A549 (cell line): ENCODE measurements around the gene C16orf92. TPM values are rescaled to one million over a fixed set of nuclear protein-coding genes. Genes with fewer than 3 reads are reported as not detected.

Source experiments
- ATAC-seq, 2 experiments: fragments of 200-7000 bp in 1 of 2; fragments of >200 bp in 1 of 2; cut with Nextera tagmentation in 1 of 2; cut with Tn5 transposase in 1 of 2; 3 replicates each; pipeline versions ENCODE4 v1.8.0 to v1.9.1; 2018 to 2020; ENCODE audit warnings: mild to moderate bottlenecking in 1 of 2, moderate library complexity in 1 of 2
- CTCF ChIA-PET: fragments of 300-600 bp; sonication (Branson Sonifier 250); formaldehyde crosslinking; extraction: SDS; loops from one replicate; lab custom pipeline; 2021; ENCODE audit warnings: antibody characterized with exemption, inconsistent platforms; lab: Yijun Ruan, JAX
- POLR2A ChIA-PET: fragments of 350-600 bp; formaldehyde crosslinking; extraction: SDS; loops from one replicate; lab custom pipeline; 2021; ENCODE audit warnings: antibody characterized with exemption, inconsistent platforms; lab: Yijun Ruan, JAX
- DNase-seq, 2 experiments: peaks; one replicate each; pipeline versions ENCODE4 v3.0.0 to v3.0.0-alpha.2; 2011 to 2016; ENCODE audit warnings: low read depth in 1 of 2, low spot score in 1 of 2
- FAIRE-seq: peaks from 2 replicates; lab custom pipeline; 2011; peaks lifted over from hg19 to GRCh38; lab: Jason Lieb, UNC
- H3K27ac ChIP-seq, 2 experiments: fragments of >200 bp; sonication (Bioruptor Twin); formaldehyde crosslinking; 3 replicates each; pipeline ENCODE4 v1.5.1; 2016 to 2017
- H3K4me1 ChIP-seq: fragments of >200 bp; sonication (Bioruptor Twin); formaldehyde crosslinking; 3 replicates; pipeline ENCODE4 v1.6.1; 2016
- H3K4me2 ChIP-seq: fragments of >200 bp; sonication (Bioruptor Twin); formaldehyde crosslinking; 3 replicates; pipeline ENCODE4 v1.6.1; 2016
- H3K4me3 ChIP-seq: fragments of >200 bp; sonication (Bioruptor Twin); formaldehyde crosslinking; 3 replicates; pipeline ENCODE4 v1.5.1; 2016
- H3K9me3 ChIP-seq: fragments of >200 bp; sonication (Bioruptor Twin); formaldehyde crosslinking; 3 replicates; pipeline ENCODE4 v1.6.1; 2016
- BCL3 ChIP-seq: fragments of >200 bp; sonication (Bioruptor Twin); formaldehyde crosslinking; IDR thresholded peaks from 3 replicates; pipeline ENCODE4 v1.6.1; 2016
- CHD4 ChIP-seq: fragments of 200-600 bp; sonication (generic); IDR thresholded peaks from 2 replicates; pipeline ENCODE4 v1.6.1; 2016; ENCODE audit warnings: antibody characterized with exemption, mild to moderate bottlenecking, borderline replicate concordance
- EHF ChIP-seq: fragments of 250-450 bp; sonication (Bioruptor Pico); IDR thresholded peaks from 2 replicates; pipeline ENCODE4 v1.5.0; 2020; ENCODE audit warnings: mild to moderate bottlenecking
- ELK1 ChIP-seq: fragments of 150-350 bp; IDR thresholded peaks from 2 replicates; pipeline ENCODE4 v1.6.1; 2014; ENCODE audit warnings: low read depth, mild to moderate bottlenecking, low read length
- JUN ChIP-seq, 2 experiments: fragments of >200 bp; sonication (Bioruptor Twin); formaldehyde crosslinking; IDR thresholded peaks; 2 replicates in 1 of 2; 3 replicates in 1 of 2; pipeline ENCODE4 v1.6.1; 2016 to 2017
- JUNB ChIP-seq: fragments of >200 bp; sonication (Bioruptor Twin); formaldehyde crosslinking; IDR thresholded peaks from 2 replicates; pipeline ENCODE4 v1.6.1; 2016
- MAFK ChIP-seq: fragments of 450-650 bp; IDR thresholded peaks from 2 replicates; pipeline ENCODE4 v1.6.1; 2014; ENCODE audit not compliant: partially characterized antibody
- MYC ChIP-seq: IDR thresholded peaks from 2 replicates; pipeline ENCODE4 v1.6.1; 2012; ENCODE audit warnings: mild to moderate bottlenecking, inconsistent platforms, low read length, improper control_type of control experiment, borderline replicate concordance
- NFE2L2 ChIP-seq: fragments of 150-350 bp; conservative IDR thresholded peaks from 2 replicates; pipeline ENCODE4 v1.6.1; 2014; ENCODE audit warnings: low read length
- NR3C1 ChIP-seq: fragments of >200 bp; sonication (Bioruptor Twin); formaldehyde crosslinking; IDR thresholded peaks from 3 replicates; pipeline ENCODE4 v1.6.1; 2017
- POLR2A ChIP-seq: IDR thresholded peaks from 2 replicates; pipeline ENCODE4 v1.6.1; 2012; ENCODE audit warnings: mild to moderate bottlenecking, low read length
- REST ChIP-seq: fragments of 200-600 bp; sonication (generic); IDR thresholded peaks from 2 replicates; pipeline ENCODE4 v1.6.1; 2016; ENCODE audit warnings: antibody characterized with exemption, mild to moderate bottlenecking, moderate library complexity
- RFX5 ChIP-seq: fragments of 450-650 bp; IDR thresholded peaks from 2 replicates; pipeline ENCODE4 v1.7.1; 2014; ENCODE audit warnings: antibody characterized with exemption, mild to moderate bottlenecking, moderate library complexity
- SREBF2 ChIP-seq: fragments of 450-650 bp; IDR thresholded peaks from 2 replicates; pipeline ENCODE4 v1.6.1; 2014; ENCODE audit warnings: mild to moderate bottlenecking, moderate library complexity
- TFCP2L1 ChIP-seq: fragments of 250-450 bp; sonication (Bioruptor Pico); IDR thresholded peaks from 2 replicates; pipeline ENCODE4 v1.5.0; 2021; ENCODE audit warnings: mild to moderate bottlenecking
- TP53 ChIP-seq: fragments of 250-450 bp; sonication (Bioruptor Pico); IDR thresholded peaks from 2 replicates; pipeline ENCODE4 v1.5.0; 2021; ENCODE audit warnings: mild to moderate bottlenecking, moderate library complexity
- ZC3H11A ChIP-seq: fragments of 450-650 bp; IDR thresholded peaks from 2 replicates; pipeline ENCODE4 v1.6.1; 2014; ENCODE audit warnings: antibody characterized with exemption, mild to moderate bottlenecking
- ZNF302 ChIP-seq: fragments of 250-450 bp; sonication (Bioruptor Pico); IDR thresholded peaks from 2 replicates; pipeline ENCODE4 v1.9.0; 2021; ENCODE audit warnings: inconsistent platforms, mild to moderate bottlenecking, moderate library complexity
- ZSCAN20 ChIP-seq: fragments of 250-450 bp; sonication (Bioruptor Pico); IDR thresholded peaks from 2 replicates; pipeline ENCODE4 v1.8.0; 2022; ENCODE audit warnings: mild to moderate bottlenecking, moderate library complexity
- WGBS: methylation state at CpG from one replicate; pipeline ENCODE4 v1.1.6; 2017; ENCODE audit errors: missing lambda C conversion rate; 5-methylcytosine and 5-hydroxymethylcytosine counted together
- polyA plus RNA-seq, 4 experiments: library from polyadenylated mRNA; depleted of rRNA in 3 of 4; stranded (reverse); fragments of >200 nt; fragmentation: RNase III in 1 of 4; extraction: RNeasy Plus Mini Kit Qiagen cat#74134 plus additional on column Dnase treatment in 1 of 4; gene quantifications; 2 replicates in 3 of 4; 3 replicates in 1 of 4; pipeline ENCODE4 v1.2.3, GENCODE V29; 2011 to 2017
- TF ChIP-seq, protein P1 (sequence below): fragments of >200 bp; sonication (Bioruptor Twin); formaldehyde crosslinking; IDR thresholded peaks from 3 replicates; pipeline ENCODE4 v1.5.1; 2016
- TF ChIP-seq, protein P2 (sequence below): fragments of 450-650 bp; IDR thresholded peaks from 2 replicates; pipeline ENCODE4 v1.6.1; 2014; ENCODE audit warnings: antibody characterized with exemption

The C16orf92 gene
- polyA plus RNA-seq, 2 of the 4 experiments (the other 2 are of a cell fraction), result not detected

- CTCF ChIA-PET, result interaction anchor here (1.3 to 1.4 kb wide), 2 partner anchors 32 to 192 kb away, joined by 3 read pairs; partner anchors contain the start of gene TLCD3B
- no peak overlapping the region for H3K4me2 ChIP-seq
- H3K9me3 ChIP-seq, result no peaks in the 10 kb centered on the region
- FAIRE-seq (no peak), ATAC-seq (no peak), DNase-seq (no peak)
- POLR2A ChIA-PET, result no interaction called here
- WGBS, result 83% methylated on average over 6 of the region's 6 CpGs
- TF ChIP-seq MAFK (no peak), CHD4 (no peak), ELK1 (no peak)
- TF ChIP-seq, protein P1, sequence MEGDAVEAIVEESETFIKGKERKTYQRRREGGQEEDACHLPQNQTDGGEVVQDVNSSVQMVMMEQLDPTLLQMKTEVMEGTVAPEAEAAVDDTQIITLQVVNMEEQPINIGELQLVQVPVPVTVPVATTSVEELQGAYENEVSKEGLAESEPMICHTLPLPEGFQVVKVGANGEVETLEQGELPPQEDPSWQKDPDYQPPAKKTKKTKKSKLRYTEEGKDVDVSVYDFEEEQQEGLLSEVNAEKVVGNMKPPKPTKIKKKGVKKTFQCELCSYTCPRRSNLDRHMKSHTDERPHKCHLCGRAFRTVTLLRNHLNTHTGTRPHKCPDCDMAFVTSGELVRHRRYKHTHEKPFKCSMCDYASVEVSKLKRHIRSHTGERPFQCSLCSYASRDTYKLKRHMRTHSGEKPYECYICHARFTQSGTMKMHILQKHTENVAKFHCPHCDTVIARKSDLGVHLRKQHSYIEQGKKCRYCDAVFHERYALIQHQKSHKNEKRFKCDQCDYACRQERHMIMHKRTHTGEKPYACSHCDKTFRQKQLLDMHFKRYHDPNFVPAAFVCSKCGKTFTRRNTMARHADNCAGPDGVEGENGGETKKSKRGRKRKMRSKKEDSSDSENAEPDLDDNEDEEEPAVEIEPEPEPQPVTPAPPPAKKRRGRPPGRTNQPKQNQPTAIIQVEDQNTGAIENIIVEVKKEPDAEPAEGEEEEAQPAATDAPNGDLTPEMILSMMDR, result no peak
- H3K27ac ChIP-seq, result no peak overlapping the region
- H3K4me3 ChIP-seq, result no peak overlapping the region
- H3K4me1 ChIP-seq, result peaks cover 13% of the 10 kb centered on the region
These were observed 23.4 kb upstream of the C16orf92 start for GRCh38 chr16:29999605-30000004.

DNA sequence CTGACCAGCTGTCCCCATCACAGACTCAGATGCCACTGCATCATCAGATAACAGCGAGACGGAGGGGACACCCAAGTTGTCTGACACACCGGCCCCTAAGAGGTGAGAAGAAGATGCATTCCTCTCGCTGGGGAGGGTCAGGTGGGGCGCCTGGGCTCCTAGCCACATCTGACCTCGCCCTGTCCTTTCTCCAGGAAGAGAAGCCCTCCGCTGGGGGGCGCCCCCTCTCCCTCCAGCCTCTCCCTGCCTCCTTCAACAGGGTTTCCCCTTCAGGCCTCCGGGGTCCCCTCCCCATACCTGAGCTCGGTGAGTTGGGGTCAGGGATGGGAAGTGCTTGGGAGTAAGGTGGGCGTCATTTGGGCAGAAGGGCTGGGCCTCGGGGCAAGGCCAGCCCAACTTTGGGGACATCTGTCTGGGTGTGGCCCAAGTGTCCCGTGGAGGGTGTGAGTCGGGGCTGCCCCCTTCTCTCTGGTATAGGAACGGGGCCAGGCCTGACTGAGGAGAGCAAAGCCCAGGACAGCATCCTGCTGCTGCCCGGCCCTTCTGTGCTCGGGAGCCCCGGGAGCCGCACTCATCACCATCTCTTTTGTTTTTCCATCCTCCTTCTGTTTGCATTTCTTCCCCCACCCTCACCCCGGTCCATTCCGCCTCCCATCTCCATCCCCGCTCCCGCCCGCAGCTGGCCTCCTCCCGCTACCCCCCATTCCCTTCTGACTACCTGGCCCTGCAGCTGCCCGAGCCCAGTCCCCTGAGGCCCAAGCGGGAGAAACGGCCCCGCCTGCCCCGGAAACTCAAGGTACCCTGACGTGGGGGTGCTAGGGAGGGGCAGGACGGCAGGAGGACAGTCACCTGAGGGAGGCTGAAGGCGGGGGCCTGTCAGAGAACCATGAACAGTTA is 22.0 kb upstream of the C16orf92 start:
- 86% methylated on average over 25 of the region's 33 CpGs for WGBS
- Histone ChIP-seq H3K27ac (no peak overlapping the region), H3K4me3 (no peak overlapping the region), H3K4me2 (no peak overlapping the region), H3K4me1 (peaks cover 14% of the 10 kb centered on the region; the same call in 2 of the 3 replicates), H3K9me3 (no peaks in the 10 kb centered on the region)
- TF ChIP-seq MAFK (no peak), JUNB (no peak), BCL3 (no peak), ZC3H11A (no peak), TP53 (no peak), NR3C1 (no peak), ZSCAN20 (CRISPR knock-in tag) (no peak), POLR2A (no peak), ELK1 (no peak), ZNF302 (CRISPR knock-in tag) (no peak), RFX5 (no peak), SREBF2 (no peak), JUN (IDR thresholded peaks at IDR 0.05) (no peak), MYC (no peak), NFE2L2 (no peak), EHF (CRISPR knock-in tag) (no peak), REST (no peak), TFCP2L1 (CRISPR knock-in tag) (no peak)
- TF ChIP-seq, protein P2, sequence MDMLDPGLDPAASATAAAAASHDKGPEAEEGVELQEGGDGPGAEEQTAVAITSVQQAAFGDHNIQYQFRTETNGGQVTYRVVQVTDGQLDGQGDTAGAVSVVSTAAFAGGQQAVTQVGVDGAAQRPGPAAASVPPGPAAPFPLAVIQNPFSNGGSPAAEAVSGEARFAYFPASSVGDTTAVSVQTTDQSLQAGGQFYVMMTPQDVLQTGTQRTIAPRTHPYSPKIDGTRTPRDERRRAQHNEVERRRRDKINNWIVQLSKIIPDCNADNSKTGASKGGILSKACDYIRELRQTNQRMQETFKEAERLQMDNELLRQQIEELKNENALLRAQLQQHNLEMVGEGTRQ, result no peak
- ChIA-PET CTCF (interaction anchor here (0.6 to 1.6 kb wide), 5 partner anchors 18 to 193 kb away, joined by 3 to 4 read pairs (median 3); partner anchors contain the start of gene TLCD3B), POLR2A (no interaction called here)
- DNase-seq (no peak), ATAC-seq (no peak), FAIRE-seq (no peak)
